KMS-11 (cell line): ENCODE data around the gene KDSR.
"Not testable (repeated sequence)": the region's sequence is repeated elsewhere in the genome, so short reads cannot be mapped to it uniquely, and the experiment has no call there.

Experiments
- H2AFZ ChIP-seq: fragments of 200-600 bp; sonication (generic); 2 replicates; pipeline ENCODE4 v1.6.1; 2016; ENCODE audit warnings: antibody characterized with exemption, mixed run types, low read depth
- H3K27ac ChIP-seq: fragments of 200-600 bp; sonication (generic); 2 replicates; pipeline ENCODE4 v1.6.1; 2016; ENCODE audit warnings: mild to moderate bottlenecking, mixed run types
- H3K27me3 ChIP-seq: fragments of 200-600 bp; sonication (generic); 2 replicates; pipeline ENCODE4 v1.6.1; 2017; ENCODE audit warnings: mild to moderate bottlenecking, low read depth, mixed run types, moderate library complexity; ENCODE audit not compliant: insufficient read depth
- H3K36me3 ChIP-seq: fragments of 200-600 bp; sonication (generic); 2 replicates; pipeline ENCODE4 v1.6.1; 2017; ENCODE audit warnings: mild to moderate bottlenecking, mixed run types; ENCODE audit not compliant: insufficient read depth
- H3K4me1 ChIP-seq: fragments of 200-600 bp; sonication (generic); 2 replicates; pipeline ENCODE4 v1.6.1; 2016; ENCODE audit warnings: mild to moderate bottlenecking, low read depth, mixed run types; ENCODE audit not compliant: poor library complexity, severe bottlenecking
- H3K4me2 ChIP-seq: fragments of 200-600 bp; sonication (generic); 2 replicates; pipeline ENCODE4 v1.7.0; 2016; ENCODE audit warnings: mild to moderate bottlenecking, mixed run types
- H3K4me3 ChIP-seq: fragments of 200-600 bp; sonication (generic); IDR thresholded peaks from 2 replicates; pipeline ENCODE4 v1.6.1; 2017; ENCODE audit warnings: low read depth, low read length, mixed read lengths; ENCODE audit not compliant: insufficient read depth
- H3K79me2 ChIP-seq: fragments of 200-600 bp; sonication (generic); 2 replicates; pipeline ENCODE4 v1.6.1; 2016; ENCODE audit warnings: low read depth, mixed run types; ENCODE audit not compliant: insufficient read depth
- H3K9ac ChIP-seq: fragments of 200-600 bp; sonication (generic); 2 replicates; pipeline ENCODE4 v1.6.1; 2016; ENCODE audit warnings: mild to moderate bottlenecking, mixed run types
- H4K20me1 ChIP-seq: fragments of 200-600 bp; sonication (generic); 2 replicates; pipeline ENCODE4 v1.6.1; 2016; ENCODE audit warnings: mild to moderate bottlenecking, mixed run types; ENCODE audit not compliant: insufficient read depth
- TF ChIP-seq, protein P1 (sequence below): fragments of 200-600 bp; sonication (generic); conservative IDR thresholded peaks from 2 replicates; pipeline ENCODE4 v1.6.1; 2017; ENCODE audit warnings: low read depth, mild to moderate bottlenecking, antibody characterized with exemption, low read length, moderate library complexity, mixed read lengths

KDSR gene

GRCh38 chr18:63366213-63367052, 573 bp downstream of the KDSR start:
- Histone ChIP-seq H2AFZ (peak overlapping the region; percentile 97), H3K27me3 (no peaks in the 10 kb centered on the region), H3K36me3 (no peaks in the 10 kb centered on the region), H3K4me3 (peak overlapping the region; percentile 44), H3K79me2 (no peaks in the 10 kb centered on the region), H3K9ac (peak overlapping the region; percentile 73), H4K20me1 (no peaks in the 10 kb centered on the region), H3K4me1 (peaks cover 18% of the 10 kb centered on the region), H3K4me2 (peak overlapping the region; percentile 84), H3K27ac (peak overlapping the region; percentile 25; the same call in 1 of the 2 replicates)
- TF ChIP-seq, protein P1, sequence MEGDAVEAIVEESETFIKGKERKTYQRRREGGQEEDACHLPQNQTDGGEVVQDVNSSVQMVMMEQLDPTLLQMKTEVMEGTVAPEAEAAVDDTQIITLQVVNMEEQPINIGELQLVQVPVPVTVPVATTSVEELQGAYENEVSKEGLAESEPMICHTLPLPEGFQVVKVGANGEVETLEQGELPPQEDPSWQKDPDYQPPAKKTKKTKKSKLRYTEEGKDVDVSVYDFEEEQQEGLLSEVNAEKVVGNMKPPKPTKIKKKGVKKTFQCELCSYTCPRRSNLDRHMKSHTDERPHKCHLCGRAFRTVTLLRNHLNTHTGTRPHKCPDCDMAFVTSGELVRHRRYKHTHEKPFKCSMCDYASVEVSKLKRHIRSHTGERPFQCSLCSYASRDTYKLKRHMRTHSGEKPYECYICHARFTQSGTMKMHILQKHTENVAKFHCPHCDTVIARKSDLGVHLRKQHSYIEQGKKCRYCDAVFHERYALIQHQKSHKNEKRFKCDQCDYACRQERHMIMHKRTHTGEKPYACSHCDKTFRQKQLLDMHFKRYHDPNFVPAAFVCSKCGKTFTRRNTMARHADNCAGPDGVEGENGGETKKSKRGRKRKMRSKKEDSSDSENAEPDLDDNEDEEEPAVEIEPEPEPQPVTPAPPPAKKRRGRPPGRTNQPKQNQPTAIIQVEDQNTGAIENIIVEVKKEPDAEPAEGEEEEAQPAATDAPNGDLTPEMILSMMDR, result no peak

GRCh38 chr18:63365876-63366212, 1.2 kb downstream of the KDSR start:
- H3K27me3 ChIP-seq, result no peaks in the 10 kb centered on the region
- peaks cover 18% of the 10 kb centered on the region for H3K4me1 ChIP-seq
- H3K4me2 ChIP-seq, result peak overlapping the region; percentile 84
- H3K36me3 ChIP-seq, result no peaks in the 10 kb centered on the region
- no peaks in the 10 kb centered on the region for H3K79me2 ChIP-seq
- H4K20me1 ChIP-seq, result no peaks in the 10 kb centered on the region
- TF ChIP-seq, protein P1, result no peak
- peak overlapping the region; percentile 73; the same call in 1 of the 2 replicates for H3K9ac ChIP-seq
- peak overlapping the region; percentile 97 for H2AFZ ChIP-seq
- H3K27ac ChIP-seq, result no peak overlapping the region
- peak overlapping the region; percentile 44 for H3K4me3 ChIP-seq

DNA sequence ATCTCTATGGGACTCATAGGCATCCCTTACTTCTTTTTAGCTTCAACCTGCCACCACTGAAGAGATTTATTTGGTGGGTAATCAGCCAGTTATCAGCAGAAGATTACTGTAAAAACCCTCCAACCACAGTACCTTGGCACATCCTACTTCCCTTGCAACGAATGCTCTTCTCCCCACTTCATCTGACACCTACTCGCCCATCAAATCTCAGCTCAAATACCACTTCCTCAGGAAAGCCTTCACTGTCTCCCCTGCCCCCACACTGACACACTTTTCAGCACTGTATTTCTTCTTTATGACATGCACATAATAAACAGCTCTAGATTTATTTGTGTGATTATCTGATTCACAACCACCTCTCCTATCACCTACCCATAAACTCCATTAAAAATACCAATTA, 3.1 kb downstream of the KDSR start:
- Histone ChIP-seq H3K27me3 (no peaks in the 10 kb centered on the region), H3K4me3 (no peak overlapping the region), H3K4me1 (peaks cover 18% of the 10 kb centered on the region), H3K27ac (no peak overlapping the region), H3K9ac (no peak overlapping the region), H3K79me2 (no peaks in the 10 kb centered on the region), H4K20me1 (no peaks in the 10 kb centered on the region), H3K36me3 (no peaks in the 10 kb centered on the region), H3K4me2 (no peak overlapping the region), H2AFZ (no peak overlapping the region)
- TF ChIP-seq, protein P1, result no peak

- not testable (repeated sequence) for H2AFZ ChIP-seq, H3K27ac ChIP-seq, H3K4me3 ChIP-seq, H3K27me3 ChIP-seq, H3K79me2 ChIP-seq, H3K36me3 ChIP-seq, H3K9ac ChIP-seq, H4K20me1 ChIP-seq, H3K4me2 ChIP-seq
- peaks cover 17% of the 10 kb centered on the region for H3K4me1 ChIP-seq
Observed at GRCh38 chr18:63363420-63363819, 3.6 kb downstream of the KDSR start.

DNA sequence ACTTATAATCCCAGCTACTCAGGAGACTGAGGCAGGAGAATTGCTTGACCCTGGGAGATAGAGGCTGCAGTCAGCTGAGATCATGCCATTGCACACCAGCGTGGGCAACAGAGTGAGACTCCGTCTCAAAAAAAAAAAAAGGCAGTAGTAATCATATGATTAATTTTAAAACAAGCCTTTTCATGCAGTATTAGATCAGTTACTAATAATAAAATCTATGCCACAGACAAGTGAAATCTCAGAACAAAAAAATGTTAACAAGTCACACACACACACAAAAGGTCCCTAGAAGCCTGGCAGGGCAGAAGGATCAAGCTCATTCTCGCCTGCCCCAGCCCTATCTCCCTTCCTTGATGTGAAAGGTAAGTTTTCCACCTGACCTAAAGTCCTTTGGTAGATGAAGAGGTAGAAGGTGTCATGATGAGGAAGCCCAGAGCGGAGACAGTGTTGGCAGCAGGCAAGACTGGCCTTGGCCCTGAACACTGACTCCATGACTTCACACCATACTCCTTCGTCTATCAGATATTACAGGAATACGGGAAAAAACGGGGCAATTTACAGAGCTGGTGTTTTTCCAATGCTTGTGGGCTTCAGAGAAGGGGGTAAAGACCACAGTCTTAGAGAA, 10.6 kb downstream of the KDSR start:
- Histone ChIP-seq H3K4me2 (no peak overlapping the region), H3K27ac (no peak overlapping the region), H4K20me1 (no peaks in the 10 kb centered on the region), H3K79me2 (no peaks in the 10 kb centered on the region), H3K36me3 (no peaks in the 10 kb centered on the region), H3K9ac (no peak overlapping the region), H2AFZ (no peak overlapping the region), H3K27me3 (no peaks in the 10 kb centered on the region), H3K4me3 (no peak overlapping the region), H3K4me1 (no peaks in the 10 kb centered on the region)
- TF ChIP-seq, protein P1, result no peak
